ENCODE measurements around the gene LRRC8A. TPM values are rescaled to one million over a fixed set of nuclear protein-coding genes. Genes with fewer than 3 reads are reported as not detected.

The LRRC8A gene
- total RNA-seq: 138 and 155 TPM in 2 replicates

DNA sequence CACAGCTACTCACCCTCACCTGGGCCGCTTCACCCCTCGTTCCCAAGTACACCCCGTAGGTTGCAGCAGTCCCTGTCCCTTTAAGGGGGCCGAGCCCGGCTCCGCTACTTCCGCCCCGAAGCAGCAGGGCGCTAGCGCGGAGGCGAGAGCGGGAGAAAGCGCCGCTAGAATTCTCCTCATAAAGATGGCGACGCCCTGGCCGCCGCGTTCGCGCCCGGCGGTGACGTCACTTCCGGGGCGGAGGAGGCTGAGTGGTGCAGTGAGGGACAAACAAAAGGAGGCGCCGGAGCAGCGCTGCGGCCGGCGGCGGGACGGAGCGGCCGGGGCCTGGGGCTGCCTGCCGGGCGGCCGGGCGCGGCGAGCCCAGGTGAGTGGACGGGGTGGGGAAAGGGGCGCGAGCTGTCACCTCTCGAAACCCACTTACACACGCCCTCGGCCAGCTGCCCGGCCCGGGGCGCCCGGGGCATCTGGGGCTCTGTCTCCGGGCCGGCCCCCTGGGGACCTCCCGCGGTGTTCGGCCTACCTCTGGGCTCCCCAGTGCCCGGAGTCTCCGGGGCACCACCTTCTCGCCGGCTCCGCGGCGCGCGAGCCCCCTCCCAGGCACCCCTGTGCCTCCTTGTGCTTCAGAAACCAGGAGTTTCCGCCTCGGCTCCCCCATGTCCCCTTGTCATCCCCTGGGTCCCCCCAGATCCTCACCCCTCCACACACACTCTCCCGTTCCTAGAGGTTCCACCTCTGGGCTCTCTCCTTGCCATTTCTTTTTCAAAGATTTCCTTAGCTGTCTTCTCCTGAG is at the start of gene LRRC8A, which contains the start of gene KYAT1:
TSS of gene LRRC8A (plus strand) at position 250 of the 793 bp plus-strand sequence. CDS start 25,032 bp downstream, outside the sequence.
TSS of gene KYAT1 (minus strand) at position 67 of the 793 bp plus-strand sequence. CDS start 36,545 bp downstream, outside the sequence.
- Histone ChIP-seq H3K36me3 (ENCODE audit: control insufficient read depth, insufficient read depth, low read length) (peaks cover 3% of the 10 kb centered on the region), H3K4me3 (ENCODE audit: low read depth, low read length) (peak within 1 kb of the TSS; percentile 77), H3K27me3 (ENCODE audit: control insufficient read depth, insufficient read depth, low read length) (no peaks in the 10 kb centered on the region)
- DNase-seq (ENCODE audit: low read depth): peak; percentile 80
- TF ChIP-seq, protein P1, sequence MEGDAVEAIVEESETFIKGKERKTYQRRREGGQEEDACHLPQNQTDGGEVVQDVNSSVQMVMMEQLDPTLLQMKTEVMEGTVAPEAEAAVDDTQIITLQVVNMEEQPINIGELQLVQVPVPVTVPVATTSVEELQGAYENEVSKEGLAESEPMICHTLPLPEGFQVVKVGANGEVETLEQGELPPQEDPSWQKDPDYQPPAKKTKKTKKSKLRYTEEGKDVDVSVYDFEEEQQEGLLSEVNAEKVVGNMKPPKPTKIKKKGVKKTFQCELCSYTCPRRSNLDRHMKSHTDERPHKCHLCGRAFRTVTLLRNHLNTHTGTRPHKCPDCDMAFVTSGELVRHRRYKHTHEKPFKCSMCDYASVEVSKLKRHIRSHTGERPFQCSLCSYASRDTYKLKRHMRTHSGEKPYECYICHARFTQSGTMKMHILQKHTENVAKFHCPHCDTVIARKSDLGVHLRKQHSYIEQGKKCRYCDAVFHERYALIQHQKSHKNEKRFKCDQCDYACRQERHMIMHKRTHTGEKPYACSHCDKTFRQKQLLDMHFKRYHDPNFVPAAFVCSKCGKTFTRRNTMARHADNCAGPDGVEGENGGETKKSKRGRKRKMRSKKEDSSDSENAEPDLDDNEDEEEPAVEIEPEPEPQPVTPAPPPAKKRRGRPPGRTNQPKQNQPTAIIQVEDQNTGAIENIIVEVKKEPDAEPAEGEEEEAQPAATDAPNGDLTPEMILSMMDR (IDR thresholded peaks at IDR 0.05; ENCODE audit: insufficient read depth, low read length, poor library complexity, severe bottlenecking): no peak

DNA sequence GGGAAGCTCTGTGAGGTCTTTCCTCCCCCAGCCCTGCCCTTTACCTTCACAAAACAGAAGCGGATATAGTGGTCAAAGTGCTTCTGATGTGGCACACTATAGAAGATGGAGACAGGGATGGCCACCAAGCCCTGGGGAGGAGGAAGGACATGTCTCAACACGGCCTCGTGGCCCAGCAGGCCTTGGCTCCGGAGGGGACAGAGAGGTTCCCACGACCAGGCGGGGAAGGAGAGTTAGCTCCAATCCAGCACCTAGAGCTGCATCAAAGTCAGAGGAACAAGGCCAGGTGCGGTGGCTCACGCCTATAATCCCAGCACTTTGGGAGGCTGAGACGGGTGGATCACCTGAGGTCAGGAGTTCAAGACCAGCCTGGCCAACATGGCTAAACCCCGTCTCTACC is 48.2 kb upstream of the LRRC8A start:
- TF ChIP-seq, protein P1 (IDR thresholded peaks at IDR 0.05; ENCODE audit: insufficient read depth, low read length, poor library complexity, severe bottlenecking): no peak
- Histone ChIP-seq H3K4me3 (ENCODE audit: low read depth, low read length) (no peak overlapping the region), H3K36me3 (ENCODE audit: control insufficient read depth, insufficient read depth, low read length) (no peaks in the 10 kb centered on the region), H3K27me3 (ENCODE audit: control insufficient read depth, insufficient read depth, low read length) (no peaks in the 10 kb centered on the region)
- no peak for DNase-seq (ENCODE audit: low read depth)

DNA sequence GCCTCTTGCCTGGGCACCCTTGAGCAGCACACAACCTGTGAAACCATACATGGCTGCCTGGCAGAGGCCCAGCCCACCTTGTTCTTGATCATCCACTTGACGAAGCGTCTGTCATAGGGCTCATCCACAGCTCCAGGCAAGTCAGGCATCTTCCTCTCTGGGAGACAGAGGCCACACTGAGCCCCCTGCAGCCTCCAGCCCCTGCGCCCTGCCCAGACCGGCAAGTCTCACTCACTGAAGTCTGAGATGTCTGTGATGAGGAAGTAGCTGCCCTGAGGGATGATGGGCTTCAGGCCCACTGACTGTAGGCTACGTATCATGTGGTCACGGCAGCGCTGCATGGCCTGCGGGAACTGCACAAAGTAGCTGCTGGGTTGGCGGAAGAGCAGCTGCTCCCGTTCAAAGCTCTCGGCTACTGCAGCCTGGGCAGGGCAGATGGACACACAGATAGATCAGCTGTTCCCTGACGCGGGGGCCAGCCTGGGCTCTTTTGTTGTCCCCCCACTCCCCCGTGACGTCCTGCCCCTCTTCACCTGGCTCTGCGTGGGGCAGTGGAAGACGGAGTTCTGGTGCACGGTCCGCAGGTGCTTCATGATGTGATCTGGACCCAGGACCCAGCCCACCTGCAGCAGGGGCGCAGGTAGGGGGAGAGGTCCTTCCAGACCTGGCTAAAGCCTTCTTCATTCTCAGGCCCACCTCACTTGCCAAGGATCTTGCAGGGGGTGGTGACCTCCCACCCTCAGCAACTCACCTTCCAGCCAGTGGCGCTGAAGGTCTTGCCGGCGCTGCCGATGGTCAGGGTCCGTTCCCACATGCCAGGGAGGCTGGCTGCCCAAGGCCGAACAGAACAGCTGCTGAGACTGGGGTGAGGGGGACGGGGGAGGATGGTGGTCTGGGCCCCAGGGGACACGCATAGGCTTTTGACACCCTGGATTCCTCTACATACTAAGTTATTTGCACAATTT is 46.4 kb upstream of the LRRC8A start:
- DNase-seq (ENCODE audit: low read depth): no peak
- TF ChIP-seq, protein P1 (IDR thresholded peaks at IDR 0.05; ENCODE audit: insufficient read depth, low read length, poor library complexity, severe bottlenecking): no peak
- no peaks in the 10 kb centered on the region for H3K27me3 ChIP-seq (ENCODE audit: control insufficient read depth, insufficient read depth, low read length)
- H3K36me3 ChIP-seq (ENCODE audit: control insufficient read depth, insufficient read depth, low read length): no peaks in the 10 kb centered on the region
- no peak overlapping the region for H3K4me3 ChIP-seq (ENCODE audit: low read depth, low read length)

DNA sequence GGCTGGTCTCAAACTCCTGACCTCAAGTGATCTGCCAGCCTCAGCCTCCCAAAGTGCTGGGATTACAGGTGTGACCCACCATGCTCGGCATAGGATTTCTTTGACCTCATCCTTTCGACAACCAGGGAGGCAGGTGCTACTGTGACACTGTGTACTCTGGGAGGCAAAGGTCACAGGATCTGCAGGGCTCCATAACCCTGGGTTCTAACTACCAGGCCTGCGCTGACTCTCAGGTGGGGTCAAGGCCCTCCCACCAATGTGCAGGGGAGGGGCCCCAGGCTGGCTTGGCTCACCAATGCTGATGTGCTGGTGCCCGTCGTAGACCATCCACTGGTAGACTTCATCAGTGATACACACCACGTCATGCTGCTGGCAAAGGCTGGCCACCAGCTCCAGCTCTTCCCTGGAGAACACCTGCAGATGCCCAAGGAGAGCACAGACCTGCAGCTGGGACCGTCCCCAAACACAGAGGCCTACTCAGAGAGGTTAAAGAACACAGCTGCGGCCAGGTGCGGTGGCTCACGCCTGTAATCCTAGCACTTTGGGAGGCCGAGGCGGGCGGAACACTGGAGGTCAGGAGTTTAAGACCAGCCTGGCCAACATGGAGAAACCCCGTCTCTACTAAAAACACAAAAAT is 45.3 kb upstream of the LRRC8A start:
- Histone ChIP-seq H3K27me3 (ENCODE audit: control insufficient read depth, insufficient read depth, low read length) (no peaks in the 10 kb centered on the region), H3K4me3 (ENCODE audit: low read depth, low read length) (no peak overlapping the region), H3K36me3 (ENCODE audit: control insufficient read depth, insufficient read depth, low read length) (no peaks in the 10 kb centered on the region)
- TF ChIP-seq, protein P1 (IDR thresholded peaks at IDR 0.05; ENCODE audit: insufficient read depth, low read length, poor library complexity, severe bottlenecking): no peak
- DNase-seq (ENCODE audit: low read depth): no peak

DNA sequence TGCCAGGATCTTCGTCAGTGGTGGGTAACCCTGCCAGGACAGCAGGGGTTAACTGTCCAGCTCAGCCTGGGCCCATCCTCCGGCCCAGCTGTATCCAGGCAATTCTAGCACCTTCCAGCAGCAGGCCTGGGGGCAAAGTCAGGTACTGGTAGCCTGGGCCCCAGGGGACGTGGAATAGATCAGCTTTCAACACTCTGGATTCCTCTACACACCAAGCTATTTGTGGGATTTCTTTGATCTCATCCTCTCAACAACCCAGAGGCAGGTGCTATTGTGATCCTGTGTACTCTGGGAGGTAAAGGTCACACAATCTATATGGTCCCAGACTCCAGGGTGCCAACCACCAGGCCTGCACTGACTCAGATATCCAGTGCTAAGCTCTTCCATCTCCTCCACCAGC is 43.6 kb upstream of the LRRC8A start:
- Histone ChIP-seq H3K4me3 (ENCODE audit: low read depth, low read length) (no peak overlapping the region), H3K27me3 (ENCODE audit: control insufficient read depth, insufficient read depth, low read length) (no peaks in the 10 kb centered on the region), H3K36me3 (ENCODE audit: control insufficient read depth, insufficient read depth, low read length) (no peaks in the 10 kb centered on the region)
- DNase-seq (ENCODE audit: low read depth): no peak
- TF ChIP-seq, protein P1 (IDR thresholded peaks at IDR 0.05; ENCODE audit: insufficient read depth, low read length, poor library complexity, severe bottlenecking): no peak

Data from kidney epithelial cell (primary cell).